Measurements from ENCODE around the gene PIGW. TPM values are rescaled to one million over a fixed set of nuclear protein-coding genes. Genes with fewer than 3 reads are reported as not detected.

PIGW gene
- polyA plus RNA-seq, 2 of the 4 experiments (the other 2 are of a cell fraction), result 30.0 to 32.3 TPM

DNA sequence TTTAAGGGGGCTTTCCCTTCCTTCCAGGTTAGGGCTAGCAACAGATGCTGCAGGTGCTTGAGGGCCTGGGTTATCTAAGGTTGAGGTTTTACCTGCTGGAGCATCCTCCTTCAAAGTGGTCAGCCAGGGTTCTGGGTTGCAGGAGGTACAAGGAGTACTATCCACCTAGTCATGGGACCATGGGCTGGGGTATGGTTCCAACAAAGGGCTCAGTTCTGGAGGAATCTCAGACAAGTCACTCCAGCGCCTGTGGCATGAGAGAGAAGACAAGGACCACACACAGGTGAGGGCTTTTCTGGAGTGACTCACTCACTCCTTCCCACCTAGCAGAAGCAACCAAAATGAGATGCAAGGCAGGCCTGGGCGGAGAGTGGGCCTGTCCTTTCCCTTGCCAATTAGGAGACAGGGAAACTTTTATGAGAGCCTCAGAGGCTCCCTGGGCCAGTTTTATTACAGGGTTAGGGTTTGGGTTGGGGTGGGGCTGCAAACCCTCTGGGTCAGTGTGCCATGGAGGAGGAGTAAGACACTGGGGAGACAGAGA, 2.3 kb upstream of the PIGW start (continued):
- TF ChIP-seq EHMT2 (IDR thresholded peaks at IDR 0.05; ENCODE audit: low read depth) (no peak), SMC3 (IDR thresholded peaks at IDR 0.05) (no peak), ZSCAN20 (CRISPR knock-in tag; IDR thresholded peaks at IDR 0.05) (no peak)

DNA sequence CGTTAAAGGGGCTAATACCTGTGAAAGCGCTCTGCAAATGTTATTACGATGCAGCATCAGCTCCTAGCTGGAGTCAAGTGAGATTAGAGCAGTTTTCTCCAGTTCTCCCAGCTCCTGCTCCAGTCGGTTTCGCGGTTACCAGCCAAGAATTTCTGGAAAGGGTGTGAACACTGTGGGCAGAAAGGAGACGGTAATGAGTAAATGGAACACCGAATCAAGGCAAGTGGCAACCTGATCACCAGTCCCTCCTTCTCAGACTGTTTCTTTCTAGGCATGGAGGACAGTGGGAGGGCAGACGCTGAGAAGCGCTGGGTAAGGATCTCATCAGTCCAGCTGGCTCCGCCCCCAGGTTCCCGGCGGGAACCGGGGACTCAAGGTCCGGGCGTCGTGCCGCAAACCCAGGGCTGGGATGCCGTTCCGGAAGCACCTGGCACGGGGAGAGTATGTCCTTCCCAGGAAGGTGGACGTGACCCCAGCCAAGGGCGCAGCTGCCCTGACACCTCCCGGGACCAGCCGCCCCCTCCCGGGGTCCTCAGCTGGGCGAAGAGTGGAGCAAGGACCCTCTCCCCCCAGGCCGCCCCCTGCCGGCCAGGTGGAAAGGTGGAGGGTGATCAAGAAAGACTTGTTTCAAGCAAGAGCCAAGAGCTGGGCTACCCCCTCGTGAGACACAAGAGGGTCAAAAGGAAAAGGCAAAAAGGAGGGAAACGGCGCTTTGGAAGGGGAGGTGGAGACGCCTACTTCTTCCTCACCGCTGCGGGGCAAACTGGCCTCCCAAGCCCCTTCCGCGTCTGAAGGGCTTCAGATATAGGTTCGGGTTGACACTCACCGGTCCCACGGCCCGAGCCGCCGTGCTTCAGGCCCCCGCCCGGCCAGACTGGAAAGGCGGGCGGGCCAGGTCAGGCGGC, 600 bp upstream of the PIGW start:
- ChIA-PET CTCF (interaction anchor here (0.5 to 5.2 kb wide), 24 partner anchors 9 to 1054 kb away, joined by 3 to 21 read pairs (median 4); partner anchors contain the start of genes DHRS11 and MRM1), POLR2A (interaction anchor here (0.7 to 3.7 kb wide), 9 partner anchors 10 to 742 kb away, joined by 3 to 81 read pairs (median 4); partner anchors contain the start of genes GGNBP2, MRM1 and TAF15)
- peaks cover 15% of the 10 kb centered on the region; the same call in 2 of the 3 replicates for H3K4me1 ChIP-seq
- DNase-seq (ENCODE audit: low read depth in 1 of 2, low spot score in 1 of 2) (peak; percentile 85 to 93), ATAC-seq (peak; percentile 71 to 80), FAIRE-seq (no peak)
- 7% methylated on average over 37 of the region's 48 CpGs for WGBS (ENCODE audit: missing lambda C conversion rate)
- H3K4me3 ChIP-seq, result peak overlapping the region; percentile 67
- H3K9me3 ChIP-seq, result peaks cover 4% of the 10 kb centered on the region; the same call in 1 of the 3 replicates
- H3K27ac ChIP-seq, result peak overlapping the region; percentile 91 to 95
- H3K4me2 ChIP-seq, result peak overlapping the region; percentile 78
- no peak for TF ChIP-seq ZC3H11A (IDR thresholded peaks at IDR 0.05)
- no peak for TF ChIP-seq MYC (IDR thresholded peaks at IDR 0.05; ENCODE audit: borderline replicate concordance, low read length)
- peak; percentile 43; the same call in 1 of the 2 replicates for TF ChIP-seq POLR2A (IDR thresholded peaks at IDR 0.05; ENCODE audit: low read length)
- TF ChIP-seq, protein P1, sequence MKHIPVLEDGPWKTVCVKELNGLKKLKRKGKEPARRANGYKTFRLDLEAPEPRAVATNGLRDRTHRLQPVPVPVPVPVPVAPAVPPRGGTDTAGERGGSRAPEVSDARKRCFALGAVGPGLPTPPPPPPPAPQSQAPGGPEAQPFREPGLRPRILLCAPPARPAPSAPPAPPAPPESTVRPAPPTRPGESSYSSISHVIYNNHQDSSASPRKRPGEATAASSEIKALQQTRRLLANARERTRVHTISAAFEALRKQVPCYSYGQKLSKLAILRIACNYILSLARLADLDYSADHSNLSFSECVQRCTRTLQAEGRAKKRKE (CRISPR knock-in tag; IDR thresholded peaks at IDR 0.05; ENCODE audit: low read depth), result peak; percentile 63; the same call in 1 of the 2 replicates
- no peak; the same call in 1 of the 2 replicates for TF ChIP-seq TP53 (CRISPR knock-in tag; IDR thresholded peaks at IDR 0.05)
- no peak; the same call in 1 of the 2 replicates for TF ChIP-seq PHF8 (IDR thresholded peaks at IDR 0.05; ENCODE audit: borderline replicate concordance, low read depth)
- TF ChIP-seq CHD2 (IDR thresholded peaks at IDR 0.05; ENCODE audit: low read length, partially characterized antibody), result no peak
- no peak for TF ChIP-seq KDM5A (IDR thresholded peaks at IDR 0.05)
- peak; percentile 44; the same call in 1 of the 2 replicates for TF ChIP-seq TFCP2L1 (CRISPR knock-in tag; IDR thresholded peaks at IDR 0.05)
- TF ChIP-seq GATA3 (IDR thresholded peaks at IDR 0.05; ENCODE audit: borderline replicate concordance), result no peak
- TF ChIP-seq ZNF302 (CRISPR knock-in tag; IDR thresholded peaks at IDR 0.05), result no peak
- TF ChIP-seq HOXB5 (CRISPR knock-in tag; IDR thresholded peaks at IDR 0.05), result peak; percentile 51; the same call in 1 of the 2 replicates
- TF ChIP-seq, protein P2, sequence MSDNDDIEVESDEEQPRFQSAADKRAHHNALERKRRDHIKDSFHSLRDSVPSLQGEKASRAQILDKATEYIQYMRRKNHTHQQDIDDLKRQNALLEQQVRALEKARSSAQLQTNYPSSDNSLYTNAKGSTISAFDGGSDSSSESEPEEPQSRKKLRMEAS (IDR thresholded peaks at IDR 0.05), result peak; percentile 57; the same call in 1 of the 2 replicates
- TF ChIP-seq, protein P3, sequence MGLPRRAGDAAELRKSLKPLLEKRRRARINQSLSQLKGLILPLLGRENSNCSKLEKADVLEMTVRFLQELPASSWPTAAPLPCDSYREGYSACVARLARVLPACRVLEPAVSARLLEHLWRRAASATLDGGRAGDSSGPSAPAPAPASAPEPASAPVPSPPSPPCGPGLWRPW (IDR thresholded peaks at IDR 0.05), result no peak
- TF ChIP-seq SREBF2 (IDR thresholded peaks at IDR 0.05), result no peak
- TF ChIP-seq JUN (IDR thresholded peaks at IDR 0.05), result no peak
- TF ChIP-seq CEBPB (IDR thresholded peaks at IDR 0.05), result no peak
- TF ChIP-seq RNF2 (IDR thresholded peaks at IDR 0.05; ENCODE audit: borderline replicate concordance, low read depth), result peak; percentile 23; the same call in 1 of the 2 replicates
- peak; percentile 6; the same call in 1 of the 3 replicates for TF ChIP-seq SMC3 (IDR thresholded peaks at IDR 0.05)
- TF ChIP-seq, protein P4, sequence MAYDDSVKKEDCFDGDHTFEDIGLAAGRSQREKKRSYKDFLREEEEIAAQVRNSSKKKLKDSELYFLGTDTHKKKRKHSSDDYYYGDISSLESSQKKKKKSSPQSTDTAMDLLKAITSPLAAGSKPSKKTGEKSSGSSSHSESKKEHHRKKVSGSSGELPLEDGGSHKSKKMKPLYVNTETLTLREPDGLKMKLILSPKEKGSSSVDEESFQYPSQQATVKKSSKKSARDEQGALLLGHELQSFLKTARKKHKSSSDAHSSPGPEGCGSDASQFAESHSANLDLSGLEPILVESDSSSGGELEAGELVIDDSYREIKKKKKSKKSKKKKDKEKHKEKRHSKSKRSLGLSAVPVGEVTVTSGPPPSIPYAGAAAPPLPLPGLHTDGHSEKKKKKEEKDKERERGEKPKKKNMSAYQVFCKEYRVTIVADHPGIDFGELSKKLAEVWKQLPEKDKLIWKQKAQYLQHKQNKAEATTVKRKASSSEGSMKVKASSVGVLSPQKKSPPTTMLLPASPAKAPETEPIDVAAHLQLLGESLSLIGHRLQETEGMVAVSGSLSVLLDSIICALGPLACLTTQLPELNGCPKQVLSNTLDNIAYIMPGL (CRISPR knock-in tag; IDR thresholded peaks at IDR 0.05; ENCODE audit: borderline replicate concordance), result no peak
- TF ChIP-seq RCOR1 (IDR thresholded peaks at IDR 0.05; ENCODE audit: low read depth, low read length), result no peak
- TF ChIP-seq EP300 (IDR thresholded peaks at IDR 0.05), result no peak
- no peak for TF ChIP-seq ZSCAN20 (CRISPR knock-in tag; IDR thresholded peaks at IDR 0.05)
- TF ChIP-seq POLR2AphosphoS2 (conservative IDR thresholded peaks at IDR 0.05; ENCODE audit: low read length), result no peak
- TF ChIP-seq MAZ (IDR thresholded peaks at IDR 0.05; ENCODE audit: borderline replicate concordance, low read depth, low read length), result no peak
- TF ChIP-seq, protein P5, sequence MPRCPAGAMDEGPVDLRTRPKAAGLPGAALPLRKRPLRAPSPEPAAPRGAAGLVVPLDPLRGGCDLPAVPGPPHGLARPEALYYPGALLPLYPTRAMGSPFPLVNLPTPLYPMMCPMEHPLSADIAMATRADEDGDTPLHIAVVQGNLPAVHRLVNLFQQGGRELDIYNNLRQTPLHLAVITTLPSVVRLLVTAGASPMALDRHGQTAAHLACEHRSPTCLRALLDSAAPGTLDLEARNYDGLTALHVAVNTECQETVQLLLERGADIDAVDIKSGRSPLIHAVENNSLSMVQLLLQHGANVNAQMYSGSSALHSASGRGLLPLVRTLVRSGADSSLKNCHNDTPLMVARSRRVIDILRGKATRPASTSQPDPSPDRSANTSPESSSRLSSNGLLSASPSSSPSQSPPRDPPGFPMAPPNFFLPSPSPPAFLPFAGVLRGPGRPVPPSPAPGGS (IDR thresholded peaks at IDR 0.05), result no peak
- TF ChIP-seq RFX5 (IDR thresholded peaks at IDR 0.05), result no peak
- no peak for TF ChIP-seq ZFP36 (IDR thresholded peaks at IDR 0.05; ENCODE audit: borderline replicate concordance, partially characterized antibody)
- TF ChIP-seq BHLHE40 (IDR thresholded peaks at IDR 0.05; ENCODE audit: low read depth, low read length), result no peak
- no peak for TF ChIP-seq HOXB13 (CRISPR knock-in tag; IDR thresholded peaks at IDR 0.05; ENCODE audit: low read depth)
- TF ChIP-seq MAFK (IDR thresholded peaks at IDR 0.05; ENCODE audit: partially characterized antibody), result no peak
- no peak for TF ChIP-seq JUNB (IDR thresholded peaks at IDR 0.05)

Data from A549 (cell line).